ENCODE data around the gene CLMN.

GRCh38 chr14:95141684-95142083 lies 178.0 kb downstream of the CLMN start:
- no peak for TF ChIP-seq HDGF (IDR thresholded peaks at IDR 0.05)
- no peak for TF ChIP-seq ZZZ3 (IDR thresholded peaks at IDR 0.05; ENCODE audit: control insufficient read depth, insufficient read length, low read depth)
- no peak for TF ChIP-seq SP1 (IDR thresholded peaks at IDR 0.05; ENCODE audit: low read depth, low read length)
- no peak for TF ChIP-seq DPF2 (IDR thresholded peaks at IDR 0.05)
- no peak for TF ChIP-seq CTCF (IDR thresholded peaks at IDR 0.05 in 2 of 3, conservative IDR thresholded peaks at IDR 0.05 in 1 of 3; ENCODE audit: control insufficient read depth in 2 of 3, extremely low read depth in 1 of 3, insufficient read depth in 1 of 3, low read depth in 3 of 3, low read length in 3 of 3)

Measured in GM12878 (cell line).